Panc1 (cell line): ENCODE measurements around the gene SLC26A3. TPM values are rescaled to one million over a fixed set of nuclear protein-coding genes. Genes with fewer than 3 reads are reported as not detected.

Experiments used
- ATAC-seq: fragments of 200-7000 bp; cut with Tn5 transposase; 2 replicates; pipeline ENCODE4 v1.9.1; 2020; ENCODE audit warnings: mild to moderate bottlenecking, moderate library complexity
- BruUV-seq: library from RNA; stranded (reverse); fragments of 400-500 nt; replicated peaks from 2 replicates; lab custom pipeline; 2021; lab: Mats Ljungman, UMichigan
- CTCF ChIA-PET: fragments of 300-600 bp; sonication (Branson Sonifier 250); formaldehyde crosslinking; loops from one replicate; lab custom pipeline; 2022; ENCODE audit warnings: antibody characterized with exemption; lab: Charles Lee
- POLR2A ChIA-PET: fragments of 300-600 bp; sonication (Branson Sonifier 250); formaldehyde crosslinking; loops from one replicate; lab custom pipeline; 2022; ENCODE audit warnings: antibody characterized with exemption; lab: Charles Lee
- DNase-seq: peaks from one replicate; pipeline ENCODE4 v3.0.0-alpha.2; 2010; ENCODE audit warnings: low read depth, low spot score
- H3K27ac ChIP-seq: 2 replicates; pipeline ENCODE4 v1.5.1; 2011; ENCODE audit warnings: mild to moderate bottlenecking, low read length, inconsistent platforms
- H3K27me3 ChIP-seq: fragments of 200-500 bp; sonication (Bioruptor generic); 2 replicates; pipeline ENCODE4 v1.6.0; 2014; ENCODE audit warnings: low read length, inconsistent platforms; ENCODE audit not compliant: control insufficient read depth, insufficient read depth
- H3K36me3 ChIP-seq: fragments of 200-500 bp; sonication (Bioruptor generic); 2 replicates; pipeline ENCODE4 v1.5.1; 2014; ENCODE audit warnings: inconsistent platforms, mild to moderate bottlenecking, low read length, moderate library complexity; ENCODE audit not compliant: control insufficient read depth, insufficient read depth
- H3K4me1 ChIP-seq: 2 replicates; pipeline ENCODE4 v1.5.1; 2011; ENCODE audit warnings: inconsistent platforms, mild to moderate bottlenecking, low read length, moderate library complexity; ENCODE audit not compliant: control insufficient read depth, insufficient read depth
- H3K4me3 ChIP-seq, 2 experiments: 2 replicates each; pipeline ENCODE4 v1.5.1; 2011 to 2012; ENCODE audit warnings: low read depth in 2 of 2, low read length in 2 of 2, mild to moderate bottlenecking in 2 of 2, inconsistent platforms in 1 of 2, moderate library complexity in 1 of 2
- H3K9me3 ChIP-seq: fragments of 200-500 bp; sonication (Bioruptor generic); 2 replicates; pipeline ENCODE4 v1.5.1; 2014; ENCODE audit warnings: low read depth, mild to moderate bottlenecking, inconsistent platforms, low read length, moderate library complexity; ENCODE audit not compliant: control insufficient read depth, insufficient read depth
- POLR2AphosphoS5 ChIP-seq: IDR thresholded peaks from 2 replicates; pipeline ENCODE4 v1.6.1; 2012; ENCODE audit warnings: mild to moderate bottlenecking, low read depth, low read length, moderate library complexity
- SIN3A ChIP-seq: IDR thresholded peaks from 2 replicates; pipeline ENCODE4 v1.6.1; 2012; ENCODE audit warnings: low read depth, mild to moderate bottlenecking, low read length, moderate library complexity, borderline replicate concordance; ENCODE audit not compliant: insufficient read depth
- TCF7L2 ChIP-seq: IDR thresholded peaks from 2 replicates; pipeline ENCODE4 v1.6.1; 2011; ENCODE audit warnings: mild to moderate bottlenecking, low read depth, low read length, inconsistent platforms
- in situ Hi-C: cut with HindIII; loops from 2 replicates; pipeline ENCODE4 v1.10.0; 2016; ENCODE audit warnings: low sequenced_read_pairs, low pct_unique_long_range_greater_than_20kb
- intact Hi-C: fragments of 100-400 bp; cut with micrococcal nuclease; formaldehyde crosslinking; loops from one replicate; pipeline ENCODE4 v1.10.0; 2022; ENCODE audit not compliant: unreplicated experiment
- total RNA-seq: library from RNA; stranded (reverse); gene quantifications from one replicate; pipeline ENCODE4 v1.2.1, GENCODE V29; 2021; ENCODE audit not compliant: unreplicated experiment
- TF ChIP-seq, protein P1 (sequence below), 2 experiments: IDR thresholded peaks; 2 replicates each; pipeline ENCODE4 v1.6.1; 2011 to 2012; ENCODE audit warnings: low read depth in 2 of 2, control low read depth in 1 of 2, low read length in 1 of 2, mild to moderate bottlenecking in 1 of 2, moderate library complexity in 1 of 2; ENCODE audit not compliant: insufficient read depth in 1 of 2
- TF ChIP-seq, protein P2 (sequence below): fragments of 450-650 bp; IDR thresholded peaks from 2 replicates; pipeline ENCODE4 v1.5.1; 2017; ENCODE audit warnings: mild to moderate bottlenecking

Gene SLC26A3
- total RNA-seq, 1 experiment from 2014 or later, result 0.36 TPM

DNA sequence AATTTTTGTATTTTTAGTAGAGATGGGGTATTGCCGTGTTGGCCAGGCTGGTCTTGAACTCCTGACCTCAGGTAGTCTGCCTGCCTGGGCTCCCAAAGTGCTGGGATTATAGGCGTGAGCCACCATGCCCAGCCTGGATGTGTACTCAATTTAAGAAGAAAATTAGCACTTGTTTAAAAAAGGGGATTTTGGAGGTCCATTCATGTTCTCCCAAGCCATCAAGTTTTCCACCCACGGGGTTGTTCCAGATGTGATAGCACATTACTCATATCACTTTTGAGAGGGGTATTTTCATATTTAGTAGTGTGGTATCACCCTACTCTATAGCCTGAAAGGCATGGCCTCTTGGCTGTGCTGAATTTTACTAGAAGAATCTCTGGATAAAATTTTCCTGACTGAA lies 10.5 kb upstream of the SLC26A3 start:
- H3K4me3 ChIP-seq, result no peak overlapping the region
- no peaks in the 10 kb centered on the region for H3K36me3 ChIP-seq
- DNase-seq (no peak), ATAC-seq (no peak)
- in situ Hi-C loops (no loop called here), intact Hi-C loops (no loop called here)
- no peaks in the 10 kb centered on the region for H3K9me3 ChIP-seq
- BruUV-seq, result no TSS peak
- TF ChIP-seq TCF7L2 (no peak), SIN3A (no peak), POLR2AphosphoS5 (no peak)
- TF ChIP-seq, protein P1, sequence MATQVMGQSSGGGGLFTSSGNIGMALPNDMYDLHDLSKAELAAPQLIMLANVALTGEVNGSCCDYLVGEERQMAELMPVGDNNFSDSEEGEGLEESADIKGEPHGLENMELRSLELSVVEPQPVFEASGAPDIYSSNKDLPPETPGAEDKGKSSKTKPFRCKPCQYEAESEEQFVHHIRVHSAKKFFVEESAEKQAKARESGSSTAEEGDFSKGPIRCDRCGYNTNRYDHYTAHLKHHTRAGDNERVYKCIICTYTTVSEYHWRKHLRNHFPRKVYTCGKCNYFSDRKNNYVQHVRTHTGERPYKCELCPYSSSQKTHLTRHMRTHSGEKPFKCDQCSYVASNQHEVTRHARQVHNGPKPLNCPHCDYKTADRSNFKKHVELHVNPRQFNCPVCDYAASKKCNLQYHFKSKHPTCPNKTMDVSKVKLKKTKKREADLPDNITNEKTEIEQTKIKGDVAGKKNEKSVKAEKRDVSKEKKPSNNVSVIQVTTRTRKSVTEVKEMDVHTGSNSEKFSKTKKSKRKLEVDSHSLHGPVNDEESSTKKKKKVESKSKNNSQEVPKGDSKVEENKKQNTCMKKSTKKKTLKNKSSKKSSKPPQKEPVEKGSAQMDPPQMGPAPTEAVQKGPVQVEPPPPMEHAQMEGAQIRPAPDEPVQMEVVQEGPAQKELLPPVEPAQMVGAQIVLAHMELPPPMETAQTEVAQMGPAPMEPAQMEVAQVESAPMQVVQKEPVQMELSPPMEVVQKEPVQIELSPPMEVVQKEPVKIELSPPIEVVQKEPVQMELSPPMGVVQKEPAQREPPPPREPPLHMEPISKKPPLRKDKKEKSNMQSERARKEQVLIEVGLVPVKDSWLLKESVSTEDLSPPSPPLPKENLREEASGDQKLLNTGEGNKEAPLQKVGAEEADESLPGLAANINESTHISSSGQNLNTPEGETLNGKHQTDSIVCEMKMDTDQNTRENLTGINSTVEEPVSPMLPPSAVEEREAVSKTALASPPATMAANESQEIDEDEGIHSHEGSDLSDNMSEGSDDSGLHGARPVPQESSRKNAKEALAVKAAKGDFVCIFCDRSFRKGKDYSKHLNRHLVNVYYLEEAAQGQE (IDR thresholded peaks at IDR 0.05; ENCODE audit: insufficient read depth in 1 of 2, low read depth in 2 of 2, low read length in 1 of 2), result no peak
- TF ChIP-seq, protein P2, sequence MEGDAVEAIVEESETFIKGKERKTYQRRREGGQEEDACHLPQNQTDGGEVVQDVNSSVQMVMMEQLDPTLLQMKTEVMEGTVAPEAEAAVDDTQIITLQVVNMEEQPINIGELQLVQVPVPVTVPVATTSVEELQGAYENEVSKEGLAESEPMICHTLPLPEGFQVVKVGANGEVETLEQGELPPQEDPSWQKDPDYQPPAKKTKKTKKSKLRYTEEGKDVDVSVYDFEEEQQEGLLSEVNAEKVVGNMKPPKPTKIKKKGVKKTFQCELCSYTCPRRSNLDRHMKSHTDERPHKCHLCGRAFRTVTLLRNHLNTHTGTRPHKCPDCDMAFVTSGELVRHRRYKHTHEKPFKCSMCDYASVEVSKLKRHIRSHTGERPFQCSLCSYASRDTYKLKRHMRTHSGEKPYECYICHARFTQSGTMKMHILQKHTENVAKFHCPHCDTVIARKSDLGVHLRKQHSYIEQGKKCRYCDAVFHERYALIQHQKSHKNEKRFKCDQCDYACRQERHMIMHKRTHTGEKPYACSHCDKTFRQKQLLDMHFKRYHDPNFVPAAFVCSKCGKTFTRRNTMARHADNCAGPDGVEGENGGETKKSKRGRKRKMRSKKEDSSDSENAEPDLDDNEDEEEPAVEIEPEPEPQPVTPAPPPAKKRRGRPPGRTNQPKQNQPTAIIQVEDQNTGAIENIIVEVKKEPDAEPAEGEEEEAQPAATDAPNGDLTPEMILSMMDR, result no peak
- H3K4me1 ChIP-seq, result no peaks in the 10 kb centered on the region
- no peaks in the 10 kb centered on the region for H3K27me3 ChIP-seq
- no peak overlapping the region for H3K27ac ChIP-seq
- POLR2A ChIA-PET, result no interaction called here
- CTCF ChIA-PET, result no interaction called here

DNA sequence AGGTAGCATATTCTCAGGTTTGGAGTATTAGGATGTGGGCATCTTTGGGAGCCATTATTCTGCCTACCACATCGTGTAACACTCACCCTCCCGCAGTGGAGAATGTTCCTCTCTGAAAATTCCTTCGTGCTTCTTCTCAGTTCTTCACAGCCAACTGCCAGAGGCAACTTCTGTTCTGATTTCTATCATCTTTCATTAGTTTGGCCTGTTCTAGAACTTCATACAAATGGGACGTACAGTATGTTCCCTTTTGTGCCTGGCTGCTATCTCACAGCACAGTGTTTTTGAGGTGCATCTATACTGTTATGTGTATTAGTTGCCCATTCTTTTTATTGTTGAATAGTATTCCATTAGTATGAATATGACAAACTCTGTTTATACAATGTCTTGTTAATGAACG lies 8.9 kb upstream of the SLC26A3 start:
- BruUV-seq, result no TSS peak
- in situ Hi-C loops (no loop called here), intact Hi-C loops (no loop called here)
- no peak overlapping the region for H3K4me3 ChIP-seq
- no peaks in the 10 kb centered on the region for H3K4me1 ChIP-seq
- POLR2A ChIA-PET, result no interaction called here
- H3K27ac ChIP-seq, result no peak overlapping the region
- TF ChIP-seq TCF7L2, result no peak
- TF ChIP-seq, protein P1 (IDR thresholded peaks at IDR 0.05; ENCODE audit: insufficient read depth in 1 of 2, low read depth in 2 of 2, low read length in 1 of 2), result no peak
- no peak for TF ChIP-seq POLR2AphosphoS5
- TF ChIP-seq, protein P2, result no peak
- TF ChIP-seq SIN3A, result no peak
- DNase-seq (no peak), ATAC-seq (no peak)
- CTCF ChIA-PET, result no interaction called here
- no peaks in the 10 kb centered on the region for H3K36me3 ChIP-seq
- H3K9me3 ChIP-seq, result no peaks in the 10 kb centered on the region
- no peaks in the 10 kb centered on the region for H3K27me3 ChIP-seq
